ENCODE results near the gene ADAM10.

ADAM10 gene

GRCh38 chr15:58564981-58565380 is 184.5 kb downstream of the ADAM10 start:
- H3K36me3 ChIP-seq (ENCODE audit: control insufficient read depth in 2 of 2, insufficient read depth in 2 of 2, low read length in 2 of 2), result no peaks in the 10 kb centered on the region
- no peak overlapping the region for H3K9ac ChIP-seq (ENCODE audit: low read length in 2 of 2)
- no peak overlapping the region for H3K27ac ChIP-seq (ENCODE audit: low read length)
- no peaks in the 10 kb centered on the region for H3K27me3 ChIP-seq (ENCODE audit: control insufficient read depth in 1 of 2, insufficient read depth in 2 of 2, low read length in 2 of 2)
- H3K9me3 ChIP-seq (ENCODE audit: control insufficient read depth in 2 of 2, low read length in 2 of 2), result no peaks in the 10 kb centered on the region
- no peak overlapping the region for H3K4me3 ChIP-seq (ENCODE audit: low read length in 2 of 2)
- H3K4me1 ChIP-seq (ENCODE audit: control insufficient read depth, insufficient read depth, low read length), result no peaks in the 10 kb centered on the region

GRCh38 chr15:58562135-58562534 is 187.4 kb downstream of the ADAM10 start:
- H3K27ac ChIP-seq (ENCODE audit: low read length), result no peak overlapping the region
- H3K9me3 ChIP-seq (ENCODE audit: control insufficient read depth in 2 of 2, low read length in 2 of 2), result no peaks in the 10 kb centered on the region

GRCh38 chr15:58561321-58561720 is 188.2 kb downstream of the ADAM10 start:
- no peaks in the 10 kb centered on the region for H3K4me1 ChIP-seq (ENCODE audit: control insufficient read depth, insufficient read depth, low read length)
- no peak overlapping the region for H3K27ac ChIP-seq (ENCODE audit: low read length)
- no peak overlapping the region for H3K9ac ChIP-seq (ENCODE audit: low read length in 2 of 2)
- no peaks in the 10 kb centered on the region for H3K27me3 ChIP-seq (ENCODE audit: control insufficient read depth in 1 of 2, insufficient read depth in 2 of 2, low read length in 2 of 2)
- no peak overlapping the region for H3K4me3 ChIP-seq (ENCODE audit: low read length in 2 of 2)
- H3K9me3 ChIP-seq (ENCODE audit: control insufficient read depth in 2 of 2, low read length in 2 of 2), result no peaks in the 10 kb centered on the region
- no peaks in the 10 kb centered on the region for H3K36me3 ChIP-seq (ENCODE audit: control insufficient read depth in 2 of 2, insufficient read depth in 2 of 2, low read length in 2 of 2)

More at GRCh38 chr15:58562135-58562534, 187.4 kb downstream of the ADAM10 start:
- no peak overlapping the region for H3K9ac ChIP-seq (ENCODE audit: low read length in 2 of 2)
- H3K4me1 ChIP-seq (ENCODE audit: control insufficient read depth, insufficient read depth, low read length), result no peaks in the 10 kb centered on the region
- H3K4me3 ChIP-seq (ENCODE audit: low read length in 2 of 2), result no peak overlapping the region
- H3K27me3 ChIP-seq (ENCODE audit: control insufficient read depth in 1 of 2, insufficient read depth in 2 of 2, low read length in 2 of 2), result no peaks in the 10 kb centered on the region
- no peaks in the 10 kb centered on the region for H3K36me3 ChIP-seq (ENCODE audit: control insufficient read depth in 2 of 2, insufficient read depth in 2 of 2, low read length in 2 of 2)

GRCh38 chr15:58559904-58560588 is 189.5 kb downstream of the ADAM10 start:
- Histone ChIP-seq H3K4me3 (ENCODE audit: low read length in 2 of 2) (no peak overlapping the region), H3K27me3 (ENCODE audit: control insufficient read depth in 1 of 2, insufficient read depth in 2 of 2, low read length in 2 of 2) (no peaks in the 10 kb centered on the region), H3K9ac (ENCODE audit: low read length in 2 of 2) (no peak overlapping the region), H3K4me1 (ENCODE audit: control insufficient read depth, insufficient read depth, low read length) (no peaks in the 10 kb centered on the region), H3K27ac (ENCODE audit: low read length) (no peak overlapping the region), H3K9me3 (ENCODE audit: control insufficient read depth in 2 of 2, low read length in 2 of 2) (no peaks in the 10 kb centered on the region), H3K36me3 (ENCODE audit: control insufficient read depth in 2 of 2, insufficient read depth in 2 of 2, low read length in 2 of 2) (no peaks in the 10 kb centered on the region)

DNA sequence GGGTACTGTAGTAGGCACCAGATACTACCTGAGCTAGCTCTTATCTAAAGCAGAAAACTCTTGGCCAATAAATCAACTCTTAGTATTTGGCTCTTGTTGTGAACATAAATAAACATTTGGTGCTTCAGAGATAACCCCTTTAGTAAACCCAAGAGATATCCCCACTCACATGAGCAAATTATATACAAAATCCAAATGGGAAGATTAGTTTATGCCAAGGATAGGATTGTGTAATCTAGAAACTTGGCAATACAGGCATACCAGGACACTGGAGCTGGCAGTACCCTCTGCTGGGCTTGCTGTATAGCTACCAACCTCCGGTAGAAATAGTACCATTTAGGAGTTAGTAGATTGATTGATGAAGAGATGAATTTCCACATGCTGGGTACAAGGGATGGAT is 190.7 kb downstream of the ADAM10 start:
- Histone ChIP-seq H3K4me3 (ENCODE audit: low read length in 2 of 2) (no peak overlapping the region), H3K27me3 (ENCODE audit: control insufficient read depth in 1 of 2, insufficient read depth in 2 of 2, low read length in 2 of 2) (no peaks in the 10 kb centered on the region), H3K4me1 (ENCODE audit: control insufficient read depth, insufficient read depth, low read length) (no peaks in the 10 kb centered on the region), H3K27ac (ENCODE audit: low read length) (no peak overlapping the region), H3K36me3 (ENCODE audit: control insufficient read depth in 2 of 2, insufficient read depth in 2 of 2, low read length in 2 of 2) (no peaks in the 10 kb centered on the region), H3K9ac (ENCODE audit: low read length in 2 of 2) (no peak overlapping the region), H3K9me3 (ENCODE audit: control insufficient read depth in 2 of 2, low read length in 2 of 2) (no peaks in the 10 kb centered on the region)

DNA sequence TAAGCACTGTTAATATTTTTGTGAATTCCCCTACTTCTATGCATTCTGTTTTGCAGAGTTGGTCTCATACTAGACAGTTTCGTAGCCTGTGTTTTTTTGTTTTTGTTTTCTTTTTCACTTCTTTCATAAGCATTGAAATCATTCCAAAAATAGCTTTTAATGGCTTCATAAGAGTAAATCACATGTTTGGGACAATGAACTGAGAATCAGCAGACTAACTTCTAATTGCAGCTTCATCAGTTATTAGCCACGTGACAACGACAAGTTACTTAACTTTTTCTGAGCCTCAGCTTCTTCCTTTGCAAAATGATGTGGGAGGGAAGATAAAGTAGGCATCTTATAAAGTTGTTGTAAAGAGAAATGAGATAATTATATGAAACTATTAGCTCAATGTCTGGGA is 193.0 kb downstream of the ADAM10 start:
- no peaks in the 10 kb centered on the region for H3K9me3 ChIP-seq (ENCODE audit: control insufficient read depth in 2 of 2, low read length in 2 of 2)

GRCh38 chr15:58556028-58556361 is 193.5 kb downstream of the ADAM10 start:
- Histone ChIP-seq H3K27me3 (ENCODE audit: control insufficient read depth in 1 of 2, insufficient read depth in 2 of 2, low read length in 2 of 2) (no peaks in the 10 kb centered on the region), H3K36me3 (ENCODE audit: control insufficient read depth in 2 of 2, insufficient read depth in 2 of 2, low read length in 2 of 2) (no peaks in the 10 kb centered on the region), H3K9me3 (ENCODE audit: control insufficient read depth in 2 of 2, low read length in 2 of 2) (no peaks in the 10 kb centered on the region), H3K4me1 (ENCODE audit: control insufficient read depth, insufficient read depth, low read length) (peaks cover 3% of the 10 kb centered on the region), H3K4me3 (ENCODE audit: low read length in 2 of 2) (no peak overlapping the region), H3K27ac (ENCODE audit: low read length) (no peak overlapping the region), H3K9ac (ENCODE audit: low read length in 2 of 2) (no peak overlapping the region)

More for the DNA sequence above, 193.0 kb downstream of the ADAM10 start:
- no peaks in the 10 kb centered on the region for H3K27me3 ChIP-seq (ENCODE audit: control insufficient read depth in 1 of 2, insufficient read depth in 2 of 2, low read length in 2 of 2)
- H3K9ac ChIP-seq (ENCODE audit: low read length in 2 of 2), result no peak overlapping the region
- H3K4me3 ChIP-seq (ENCODE audit: low read length in 2 of 2), result no peak overlapping the region
- H3K27ac ChIP-seq (ENCODE audit: low read length), result no peak overlapping the region
- H3K36me3 ChIP-seq (ENCODE audit: control insufficient read depth in 2 of 2, insufficient read depth in 2 of 2, low read length in 2 of 2), result no peaks in the 10 kb centered on the region
- H3K4me1 ChIP-seq (ENCODE audit: control insufficient read depth, insufficient read depth, low read length), result peaks cover 3% of the 10 kb centered on the region

DNA sequence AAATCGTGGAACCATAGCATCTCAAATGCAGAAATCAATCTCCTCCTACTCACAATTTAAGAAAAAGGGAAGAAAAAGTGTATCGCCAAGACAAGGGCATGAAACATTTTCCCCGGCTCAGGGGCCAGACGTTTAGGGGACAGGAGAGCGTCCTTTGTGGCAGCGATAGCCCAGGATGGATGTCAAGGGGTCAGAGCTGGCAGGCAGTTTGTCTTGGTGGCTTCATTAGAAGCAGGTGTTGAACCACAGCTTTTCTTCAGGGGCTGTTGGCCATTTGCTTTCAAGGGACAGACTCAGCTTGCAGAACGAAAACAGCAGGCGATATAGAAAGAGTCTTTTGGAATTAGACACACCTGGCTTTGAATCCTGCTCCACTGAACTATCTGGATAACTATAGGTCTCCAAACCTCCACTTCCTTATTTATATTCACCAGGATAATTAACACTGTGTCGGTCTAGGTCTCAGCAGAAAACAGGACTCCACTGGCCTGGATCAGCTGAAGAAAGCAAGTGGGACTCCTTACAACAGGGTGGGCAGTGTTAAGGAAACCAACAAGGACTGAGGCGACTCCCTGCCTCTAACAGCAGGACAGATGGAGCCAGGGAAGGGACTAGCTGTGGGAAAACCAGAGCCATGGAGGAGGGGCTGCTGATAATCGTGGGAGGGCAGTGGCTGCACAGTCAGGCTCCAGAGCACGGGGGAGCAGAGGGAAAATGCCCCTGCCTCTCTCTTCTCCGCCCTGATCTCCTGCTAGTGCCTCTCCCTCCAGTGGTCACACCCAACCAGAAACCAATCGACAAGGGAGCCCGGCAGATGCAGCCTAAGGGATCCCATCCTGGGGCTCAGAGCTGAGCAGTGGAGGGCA is 194.1 kb downstream of the ADAM10 start:
- Histone ChIP-seq H3K4me1 (ENCODE audit: control insufficient read depth, insufficient read depth, low read length) (peaks cover 3% of the 10 kb centered on the region), H3K9ac (ENCODE audit: low read length in 2 of 2) (no peak overlapping the region), H3K4me3 (ENCODE audit: low read length in 2 of 2) (no peak overlapping the region), H3K36me3 (ENCODE audit: control insufficient read depth in 2 of 2, insufficient read depth in 2 of 2, low read length in 2 of 2) (no peaks in the 10 kb centered on the region), H3K27ac (ENCODE audit: low read length) (no peak overlapping the region), H3K27me3 (ENCODE audit: control insufficient read depth in 1 of 2, insufficient read depth in 2 of 2, low read length in 2 of 2) (no peaks in the 10 kb centered on the region), H3K9me3 (ENCODE audit: control insufficient read depth in 2 of 2, low read length in 2 of 2) (no peaks in the 10 kb centered on the region)

DNA sequence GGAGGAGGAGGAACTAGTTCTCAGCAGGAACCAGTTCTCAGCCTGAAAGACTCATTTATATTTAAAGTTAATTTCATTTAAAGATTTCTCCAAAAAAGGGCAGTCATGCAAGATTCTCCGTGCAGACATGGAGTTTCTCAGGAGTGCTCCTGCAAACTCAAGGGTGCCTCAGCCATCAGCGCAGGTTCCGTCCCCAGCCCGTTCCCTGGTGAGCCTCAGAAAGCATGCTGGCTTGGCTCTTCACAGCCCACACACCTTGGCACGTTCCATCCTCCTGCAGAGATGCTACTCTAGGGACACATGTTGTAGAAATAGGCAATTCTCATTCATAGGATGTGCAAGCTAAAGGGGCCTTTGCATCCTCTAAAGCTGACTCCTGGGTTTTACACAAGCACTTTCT is 194.7 kb downstream of the ADAM10 start:
- H3K9ac ChIP-seq (ENCODE audit: low read length in 2 of 2), result no peak overlapping the region
- peaks cover 10% of the 10 kb centered on the region for H3K4me1 ChIP-seq (ENCODE audit: control insufficient read depth, insufficient read depth, low read length)
- H3K9me3 ChIP-seq (ENCODE audit: control insufficient read depth in 2 of 2, low read length in 2 of 2), result no peaks in the 10 kb centered on the region
- H3K4me3 ChIP-seq (ENCODE audit: low read length in 2 of 2), result no peak overlapping the region
- H3K27me3 ChIP-seq (ENCODE audit: control insufficient read depth in 1 of 2, insufficient read depth in 2 of 2, low read length in 2 of 2), result no peaks in the 10 kb centered on the region
- H3K36me3 ChIP-seq (ENCODE audit: control insufficient read depth in 2 of 2, insufficient read depth in 2 of 2, low read length in 2 of 2), result no peaks in the 10 kb centered on the region
- no peak overlapping the region for H3K27ac ChIP-seq (ENCODE audit: low read length)

DNA sequence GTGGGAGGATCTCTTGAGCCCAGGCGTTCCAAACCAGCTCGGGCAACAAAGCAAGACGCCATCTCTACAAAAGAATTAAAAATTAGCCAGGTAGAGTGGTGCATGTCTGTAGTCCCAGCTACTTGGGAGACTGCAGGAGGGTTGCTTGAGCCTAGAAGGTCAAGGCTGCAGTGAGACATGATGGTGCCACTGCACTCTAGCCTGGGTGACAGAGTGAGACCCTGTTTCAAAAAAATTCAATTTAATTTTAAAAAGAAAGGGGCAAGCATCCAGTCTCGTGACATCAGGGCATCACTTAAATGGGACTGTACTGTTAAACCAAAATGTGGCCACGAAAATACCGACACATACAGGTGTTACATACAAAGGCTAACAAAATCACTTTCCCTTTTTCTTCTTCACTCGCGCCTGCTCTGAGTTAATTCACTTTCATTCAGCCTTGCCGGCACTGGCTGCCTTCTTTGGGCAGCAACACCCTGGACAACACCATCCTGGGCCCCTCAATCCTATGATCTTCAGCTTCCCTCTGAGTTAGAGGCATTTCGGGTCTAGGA is 196.1 kb downstream of the ADAM10 start:
- peaks cover 21% of the 10 kb centered on the region for H3K4me1 ChIP-seq (ENCODE audit: control insufficient read depth, insufficient read depth, low read length)

More for the DNA sequence above, 196.1 kb downstream of the ADAM10 start:
- Histone ChIP-seq H3K9me3 (ENCODE audit: control insufficient read depth in 2 of 2, low read length in 2 of 2) (no peaks in the 10 kb centered on the region), H3K36me3 (ENCODE audit: control insufficient read depth in 2 of 2, insufficient read depth in 2 of 2, low read length in 2 of 2) (no peaks in the 10 kb centered on the region), H3K9ac (ENCODE audit: low read length in 2 of 2) (no peak overlapping the region), H3K27me3 (ENCODE audit: control insufficient read depth in 1 of 2, insufficient read depth in 2 of 2, low read length in 2 of 2) (no peaks in the 10 kb centered on the region), H3K4me3 (ENCODE audit: low read length in 2 of 2) (no peak overlapping the region), H3K27ac (ENCODE audit: low read length) (no peak overlapping the region)
